Uterus (tissue), 2 donors: Measurements from ENCODE around the gene UBE2H.

Source experiments
- CTCF ChIP-seq, 4 experiments: fragments of 200-600 bp in 2 of 4; fragments of 450-650 bp in 2 of 4; sonication (generic) in 2 of 4; IDR thresholded peaks; one replicate each; pipeline ENCODE4 v1.5.1; 2016 to 2019; ENCODE audit warnings: antibody characterized with exemption in 4 of 4, mild to moderate bottlenecking in 2 of 4, moderate library complexity in 1 of 4
- POLR2A ChIP-seq, 2 donors: fragments of 450-650 bp; IDR thresholded peaks; one replicate each; pipeline ENCODE4 v1.6.1; 2016; ENCODE audit warnings: antibody characterized with exemption in 2 of 2, mild to moderate bottlenecking in 1 of 2, moderate library complexity in 1 of 2

- TF ChIP-seq CTCF (IDR thresholded peaks at IDR 0.05) (no peak), POLR2A (IDR thresholded peaks at IDR 0.05) (no peak)
These were observed 90.1 kb downstream of the UBE2H start for GRCh38 chr7:129862682-129863081.
